ENCODE measurements around the gene DNAJC5.
"Not testable (repeated sequence)": the region's sequence is repeated elsewhere in the genome, so short reads cannot be mapped to it uniquely, and the experiment has no call there.

The DNAJC5 gene

GRCh38 chr20:63968928-63969760, 74.2 kb downstream of the DNAJC5 start:
- Mint-ChIP-seq H3K9me3 (peaks cover 3 to 4% of the 10 kb centered on the region in 2 donors), H3K27me3 (no peaks in the 10 kb centered on the region), H3K27ac (peak overlapping the region; percentile 94), H3K36me3 (peaks cover 23 to 24% of the 10 kb centered on the region in 2 donors), H3K4me3 (peak overlapping the region; percentile 89 to 90), H3K4me1 (peaks cover 16 to 20% of the 10 kb centered on the region in 2 donors)
- DNase-seq (no peak), ATAC-seq (replicated peaks) (peak; percentile 26 to 44)

GRCh38 chr20:63969838-63970713, 75.2 kb downstream of the DNAJC5 start, which contains the start of gene ZNF512B:
ZNF512B (minus strand) TSS chr20:63969930; CDS start chr20:63967950, 1,980 bp downstream.
- Mint-ChIP-seq H3K9me3 (peaks cover 3 to 4% of the 10 kb centered on the region in 2 donors), H3K27ac (peak within 1 kb of the TSS; percentile 94), H3K4me3 (peak within 1 kb of the TSS; percentile 89 to 90), H3K36me3 (peaks cover 26 to 30% of the 10 kb centered on the region in 2 donors), H3K27me3 (no peaks in the 10 kb centered on the region), H3K4me1 (peaks cover 16 to 21% of the 10 kb centered on the region in 2 donors)
- DNase-seq (no peak), ATAC-seq (replicated peaks) (peak; percentile 48 to 62)

GRCh38 chr20:63970714-63971431, 75.9 kb downstream of the DNAJC5 start:
- peak overlapping the region; percentile 84 for H3K27ac Mint-ChIP-seq
- H3K4me3 Mint-ChIP-seq: peak overlapping the region; percentile 63 to 70
- H3K9me3 Mint-ChIP-seq: peaks cover 3% of the 10 kb centered on the region in 2 donors
- peaks cover 28 to 30% of the 10 kb centered on the region in 2 donors for H3K36me3 Mint-ChIP-seq
- DNase-seq (no peak), ATAC-seq (replicated peaks) (no peak)
- no peaks in the 10 kb centered on the region for H3K27me3 Mint-ChIP-seq
- H3K4me1 Mint-ChIP-seq: peaks cover 16 to 22% of the 10 kb centered on the region in 2 donors

- Mint-ChIP-seq H3K36me3 (peaks cover 31 to 33% of the 10 kb centered on the region in 2 donors), H3K4me1 (peaks cover 21 to 32% of the 10 kb centered on the region in 2 donors)
- DNase-seq; H3K4me3 Mint-ChIP-seq; H3K27me3 Mint-ChIP-seq; ATAC-seq (replicated peaks); H3K9me3 Mint-ChIP-seq; H3K27ac Mint-ChIP-seq: not testable (repeated sequence)
Observed at GRCh38 chr20:63971960-63972311, 77.0 kb downstream of the DNAJC5 start.

DNA sequence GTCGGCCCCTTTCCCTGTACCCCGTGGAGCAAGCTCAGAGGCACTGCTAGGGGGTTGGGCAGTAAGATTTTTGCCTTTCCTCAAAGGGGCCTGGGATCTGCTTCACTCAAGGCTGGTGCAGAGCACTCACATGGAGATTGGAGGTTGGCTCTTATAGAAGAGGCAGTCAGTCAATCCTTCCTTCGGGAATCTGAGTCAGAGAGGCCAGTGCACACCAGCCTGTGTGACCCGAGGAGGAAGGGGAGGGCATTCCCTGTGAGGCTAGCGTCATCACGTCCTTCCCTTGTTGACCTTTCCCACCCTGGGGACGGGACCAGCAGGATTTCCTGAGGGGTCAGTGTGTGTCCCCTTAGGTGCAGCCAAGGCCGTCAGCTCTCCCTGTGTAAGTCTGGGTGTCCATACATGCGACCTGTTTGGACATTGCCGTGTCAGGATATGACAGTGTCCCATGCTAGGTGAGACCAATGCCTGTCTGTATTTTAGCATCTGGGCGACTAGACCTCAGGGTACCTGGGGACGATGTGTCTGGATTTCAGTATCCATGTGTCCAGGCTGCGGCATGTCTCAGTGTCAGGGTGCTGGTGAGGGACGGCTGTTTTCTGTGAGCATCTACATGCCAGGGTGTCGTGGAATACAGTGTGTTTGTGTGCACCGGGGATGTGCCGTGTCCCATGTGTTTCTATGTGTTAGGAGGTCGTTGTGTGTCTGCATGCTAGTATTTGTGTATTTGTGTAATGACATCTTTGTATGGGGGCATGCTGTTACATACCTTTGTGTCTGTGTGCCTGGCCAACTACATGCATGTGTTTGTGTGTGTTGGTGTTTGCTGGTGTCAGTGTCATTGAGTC, 77.6 kb downstream of the DNAJC5 start:
- no peak for ATAC-seq (replicated peaks)
- no peak for DNase-seq
- Mint-ChIP-seq H3K4me3 (no peak overlapping the region), H3K4me1 (peaks cover 24 to 38% of the 10 kb centered on the region in 2 donors), H3K9me3 (no peaks in the 10 kb centered on the region), H3K27ac (no peak overlapping the region), H3K36me3 (peaks cover 30 to 35% of the 10 kb centered on the region in 2 donors), H3K27me3 (no peaks in the 10 kb centered on the region)

GRCh38 chr20:63973160-63973479, 78.2 kb downstream of the DNAJC5 start:
- Mint-ChIP-seq H3K27me3 (no peaks in the 10 kb centered on the region), H3K4me3 (no peak overlapping the region), H3K27ac (peak overlapping the region; percentile 44), H3K4me1 (peaks cover 29 to 44% of the 10 kb centered on the region in 2 donors), H3K36me3 (peaks cover 30 to 35% of the 10 kb centered on the region in 2 donors), H3K9me3 (no peaks in the 10 kb centered on the region)
- DNase-seq (no peak), ATAC-seq (replicated peaks) (no peak)

DNA sequence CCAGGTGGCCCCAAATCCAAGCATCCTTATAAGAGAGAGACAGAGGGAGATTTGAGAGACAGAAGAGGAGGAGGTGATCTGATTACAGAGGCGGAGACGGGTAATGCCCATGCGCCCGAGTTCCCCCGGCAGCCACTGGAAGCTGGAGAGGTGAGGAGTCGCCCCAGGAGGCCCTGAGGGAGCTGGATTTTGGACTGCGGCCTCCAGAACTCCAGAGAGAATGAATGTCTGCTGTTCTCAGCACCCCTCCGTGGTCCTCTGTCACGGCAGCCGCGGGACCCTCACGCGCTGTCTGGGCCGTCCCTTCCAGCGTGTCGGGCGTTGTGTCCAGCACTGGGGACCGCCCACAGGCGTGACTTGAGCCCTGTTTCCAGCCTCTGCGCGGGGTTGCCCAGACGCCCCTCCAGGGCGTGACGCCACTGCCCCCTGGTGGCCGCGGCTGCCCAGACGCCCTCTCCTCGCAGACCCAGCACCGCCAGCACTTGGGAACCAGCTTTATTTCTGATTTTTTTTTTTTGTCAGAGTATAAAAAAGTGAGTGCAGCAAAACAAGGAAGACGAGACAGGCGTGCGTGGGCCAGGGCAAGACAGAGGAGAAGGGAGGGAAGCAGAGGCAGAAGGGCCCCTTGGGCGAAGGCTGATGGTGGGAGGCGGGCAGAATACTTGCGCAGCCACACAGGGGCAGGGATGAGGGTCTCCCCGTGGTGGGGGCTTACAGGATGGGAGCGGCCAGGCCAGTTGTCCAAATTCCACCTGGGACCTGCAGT, 78.9 kb downstream of the DNAJC5 start:
- Mint-ChIP-seq H3K4me3 (no peak overlapping the region), H3K36me3 (peaks cover 24 to 29% of the 10 kb centered on the region in 2 donors), H3K9me3 (no peaks in the 10 kb centered on the region), H3K4me1 (peaks cover 28 to 45% of the 10 kb centered on the region in 2 donors), H3K27ac (peak overlapping the region; percentile 44), H3K27me3 (no peaks in the 10 kb centered on the region)
- DNase-seq (peak; percentile 68), ATAC-seq (replicated peaks) (peak; percentile 73 to 76)

DNA sequence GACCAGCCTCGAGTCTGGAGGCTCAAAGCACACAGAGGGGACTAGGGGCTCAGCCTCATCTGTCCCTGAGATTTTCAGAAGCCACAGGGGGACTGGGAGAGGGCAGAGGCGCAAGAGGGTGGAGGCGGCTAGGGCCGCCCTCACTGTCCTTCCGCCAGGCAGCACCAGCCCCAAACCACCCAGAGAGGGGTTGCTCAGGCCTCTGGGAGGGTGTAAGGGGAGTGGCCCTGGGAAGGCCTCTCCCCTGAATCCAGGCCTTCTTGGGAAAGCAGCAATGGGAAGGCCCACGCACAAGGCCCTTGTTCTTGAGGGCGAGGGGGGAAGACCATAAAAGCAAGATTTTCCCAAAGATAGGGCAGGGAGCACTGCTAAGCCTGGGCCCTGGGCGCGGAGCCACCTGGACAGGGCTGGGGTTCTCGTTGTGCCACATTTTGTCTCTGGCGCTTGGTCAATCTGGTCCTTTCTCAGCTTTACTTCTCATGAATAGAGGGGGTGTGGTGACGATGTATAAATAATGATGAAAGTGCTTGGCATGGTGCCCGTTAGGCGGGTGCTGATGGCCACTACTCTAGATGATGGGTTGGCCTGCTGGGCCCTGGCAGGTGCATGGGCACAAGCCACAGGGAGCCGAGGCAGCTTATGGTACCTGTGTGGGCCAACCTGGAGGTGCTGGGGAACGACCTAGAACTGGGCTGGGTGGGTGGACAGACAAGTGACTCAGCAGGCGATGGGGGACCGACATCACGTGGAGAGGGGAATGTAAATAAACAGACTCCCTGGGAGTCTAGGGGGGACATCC, 79.7 kb downstream of the DNAJC5 start:
- no peak for DNase-seq
- H3K27ac Mint-ChIP-seq: no peak overlapping the region
- no peak overlapping the region for H3K4me3 Mint-ChIP-seq
- H3K4me1 Mint-ChIP-seq: peaks cover 25 to 44% of the 10 kb centered on the region in 2 donors
- peaks cover 23 to 27% of the 10 kb centered on the region in 2 donors for H3K36me3 Mint-ChIP-seq
- ATAC-seq (replicated peaks): no peak
- no peaks in the 10 kb centered on the region for H3K27me3 Mint-ChIP-seq
- no peaks in the 10 kb centered on the region for H3K9me3 Mint-ChIP-seq

DNA sequence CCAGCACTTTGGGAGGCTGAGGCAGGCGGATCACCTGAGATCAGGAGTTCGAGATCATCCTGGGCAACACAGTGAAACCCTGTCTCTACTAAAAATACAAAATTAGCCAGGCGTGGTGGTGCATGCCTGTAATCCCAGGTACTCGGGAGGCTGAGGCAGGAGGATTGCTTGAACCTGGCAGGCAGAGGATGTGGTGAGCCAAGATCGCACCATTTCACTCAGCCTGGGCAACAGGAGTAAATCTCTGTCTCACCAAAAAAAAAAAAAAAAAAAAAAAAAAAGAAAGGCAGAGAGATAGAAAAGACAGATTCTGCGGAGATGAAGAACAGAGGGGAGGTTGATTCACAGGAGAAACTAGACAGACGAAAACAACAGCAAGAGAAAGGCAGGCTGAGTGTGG, 81.6 kb downstream of the DNAJC5 start:
- not testable (repeated sequence) for H3K27ac Mint-ChIP-seq; H3K9me3 Mint-ChIP-seq; DNase-seq; ATAC-seq (replicated peaks); H3K27me3 Mint-ChIP-seq; H3K4me3 Mint-ChIP-seq
- Mint-ChIP-seq H3K36me3 (peaks cover 23 to 27% of the 10 kb centered on the region in 2 donors), H3K4me1 (peaks cover 34 to 59% of the 10 kb centered on the region in 2 donors)

GRCh38 chr20:63976980-63977738, 82.2 kb downstream of the DNAJC5 start:
- H3K4me1 Mint-ChIP-seq: peaks cover 38 to 65% of the 10 kb centered on the region in 2 donors
- H3K27me3 Mint-ChIP-seq: no peaks in the 10 kb centered on the region
- no peak overlapping the region for H3K27ac Mint-ChIP-seq
- peaks cover 23 to 31% of the 10 kb centered on the region in 2 donors for H3K36me3 Mint-ChIP-seq
- H3K4me3 Mint-ChIP-seq: peak overlapping the region; percentile 14 to 82
- H3K9me3 Mint-ChIP-seq: no peaks in the 10 kb centered on the region
- ATAC-seq (replicated peaks): no peak
- no peak for DNase-seq

DNA sequence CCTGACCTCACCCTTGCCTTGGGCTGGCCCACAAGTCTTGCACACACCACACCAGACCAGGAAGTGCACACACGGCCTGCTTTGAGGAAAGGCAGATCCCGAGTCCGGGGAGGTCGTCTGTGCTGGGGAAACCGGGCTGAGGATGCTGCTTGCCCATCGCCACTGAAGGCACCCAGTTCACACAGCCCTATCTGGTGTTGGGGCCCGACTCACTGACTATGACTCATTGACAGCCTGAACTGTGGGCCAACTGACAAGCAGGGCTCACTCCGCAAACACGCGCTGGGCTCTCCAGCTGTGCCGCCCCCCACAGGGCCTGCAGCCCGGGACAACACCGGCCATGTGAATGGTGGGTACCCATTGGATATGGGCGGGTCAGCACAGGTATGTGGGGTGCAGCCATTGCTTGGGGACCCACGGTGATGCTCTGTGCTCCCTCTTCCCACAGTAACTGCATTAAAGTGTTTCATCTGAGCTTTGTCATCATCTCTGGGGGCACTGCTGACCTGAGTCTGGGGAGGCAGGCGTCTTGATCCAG, 82.9 kb downstream of the DNAJC5 start:
- peaks cover 44 to 72% of the 10 kb centered on the region in 2 donors for H3K4me1 Mint-ChIP-seq

More for the DNA sequence above, 82.9 kb downstream of the DNAJC5 start:
- H3K36me3 Mint-ChIP-seq: peaks cover 25 to 37% of the 10 kb centered on the region in 2 donors
- H3K4me3 Mint-ChIP-seq: peak overlapping the region; percentile 82 to 89
- H3K9me3 Mint-ChIP-seq: no peaks in the 10 kb centered on the region
- no peaks in the 10 kb centered on the region for H3K27me3 Mint-ChIP-seq
- peak overlapping the region; percentile 86 for H3K27ac Mint-ChIP-seq
- no peak for ATAC-seq (replicated peaks)
- no peak for DNase-seq
